ENCODE results near the gene ZAP70.

The ZAP70 gene

DNA sequence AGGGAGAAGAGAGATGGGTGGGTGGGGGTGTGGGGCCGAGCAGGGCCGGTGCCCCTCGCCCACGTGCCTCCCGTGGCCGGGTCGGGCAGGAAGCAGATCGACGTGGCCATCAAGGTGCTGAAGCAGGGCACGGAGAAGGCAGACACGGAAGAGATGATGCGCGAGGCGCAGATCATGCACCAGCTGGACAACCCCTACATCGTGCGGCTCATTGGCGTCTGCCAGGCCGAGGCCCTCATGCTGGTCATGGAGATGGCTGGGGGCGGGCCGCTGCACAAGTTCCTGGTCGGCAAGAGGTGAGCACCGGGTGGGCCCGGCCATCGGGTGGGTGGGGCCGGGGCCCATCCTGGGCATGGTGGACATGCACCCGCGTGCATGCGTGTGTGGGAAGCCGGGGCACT, 21.8 kb downstream of the ZAP70 start:
- no peak for DNase-seq

DNA sequence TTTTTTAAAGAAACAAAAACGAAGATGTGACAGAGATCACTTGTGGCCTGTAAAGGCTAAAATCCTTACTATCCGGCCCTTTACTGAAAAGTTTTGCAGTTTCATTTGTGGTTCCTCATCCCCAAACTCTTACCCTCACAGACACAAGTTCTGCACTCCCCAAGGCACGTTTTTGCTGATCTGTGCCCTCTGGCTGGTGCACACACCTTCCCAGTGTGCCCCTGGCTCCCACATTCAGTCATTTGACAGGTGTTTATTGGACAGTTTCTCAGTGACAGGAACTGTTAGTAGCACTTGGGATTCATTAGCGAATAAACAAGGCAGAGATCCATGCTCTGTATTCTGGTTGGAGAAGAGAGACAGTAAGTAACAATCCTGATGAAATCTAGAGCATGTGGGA, 22.8 kb downstream of the ZAP70 start:
- no peak for DNase-seq

DNA sequence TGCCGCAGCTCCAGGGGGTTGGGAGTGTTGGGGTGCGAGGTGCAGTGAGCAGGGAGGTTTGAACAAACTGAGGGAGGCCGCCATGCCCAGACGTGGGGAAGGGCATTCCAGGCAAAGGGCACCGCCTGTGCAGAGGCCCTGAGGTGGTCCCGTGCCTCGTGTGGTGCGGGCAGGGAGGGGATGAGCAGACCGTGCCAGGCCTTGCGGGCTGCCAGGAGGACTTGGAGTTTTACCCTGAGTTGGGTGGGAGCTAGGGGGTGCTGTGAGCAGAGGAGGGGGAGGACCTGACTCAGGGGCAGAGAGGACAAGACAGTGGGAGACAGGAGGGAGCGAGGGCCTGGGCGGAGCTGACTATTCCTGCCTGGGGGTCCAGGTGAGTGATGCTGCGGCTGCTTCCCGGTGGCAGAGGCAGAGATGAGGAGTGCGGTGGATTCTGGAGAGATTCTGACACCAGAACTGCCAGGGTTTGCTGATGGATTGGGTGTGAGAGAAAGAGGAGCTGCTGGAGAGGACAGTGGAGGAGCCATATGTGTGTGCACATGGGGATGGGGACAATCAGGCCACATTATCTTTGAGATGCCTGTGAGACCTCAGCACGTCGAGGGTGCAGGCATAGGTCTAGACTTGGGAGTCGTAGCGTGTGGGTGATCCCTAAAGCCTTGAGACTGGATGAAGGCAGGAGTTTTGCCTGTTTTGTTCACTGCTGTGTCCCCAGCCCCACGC, 23.4 kb downstream of the ZAP70 start:
- DNase-seq = no peak

DNA sequence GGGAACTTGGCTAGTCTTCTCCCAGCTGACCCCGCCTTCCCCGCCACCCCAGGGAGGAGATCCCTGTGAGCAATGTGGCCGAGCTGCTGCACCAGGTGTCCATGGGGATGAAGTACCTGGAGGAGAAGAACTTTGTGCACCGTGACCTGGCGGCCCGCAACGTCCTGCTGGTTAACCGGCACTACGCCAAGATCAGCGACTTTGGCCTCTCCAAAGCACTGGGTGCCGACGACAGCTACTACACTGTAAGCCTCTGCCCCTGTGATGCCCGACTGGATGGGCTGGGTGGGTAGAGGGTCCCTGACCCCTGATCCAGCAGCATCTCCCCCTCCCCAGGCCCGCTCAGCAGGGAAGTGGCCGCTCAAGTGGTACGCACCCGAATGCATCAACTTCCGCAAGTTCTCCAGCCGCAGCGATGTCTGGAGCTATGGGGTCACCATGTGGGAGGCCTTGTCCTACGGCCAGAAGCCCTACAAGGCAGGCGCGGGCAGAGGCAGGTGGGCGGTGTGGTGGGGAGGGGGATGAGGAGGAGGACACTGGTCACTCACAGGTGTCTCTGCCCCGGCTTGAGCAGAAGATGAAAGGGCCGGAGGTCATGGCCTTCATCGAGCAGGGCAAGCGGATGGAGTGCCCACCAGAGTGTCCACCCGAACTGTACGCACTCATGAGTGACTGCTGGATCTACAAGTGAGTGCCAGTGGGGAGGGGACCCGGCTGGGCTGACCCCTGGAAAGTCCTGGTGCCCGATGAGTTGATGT, 24.2 kb downstream of the ZAP70 start:
- no peak for DNase-seq

DNA sequence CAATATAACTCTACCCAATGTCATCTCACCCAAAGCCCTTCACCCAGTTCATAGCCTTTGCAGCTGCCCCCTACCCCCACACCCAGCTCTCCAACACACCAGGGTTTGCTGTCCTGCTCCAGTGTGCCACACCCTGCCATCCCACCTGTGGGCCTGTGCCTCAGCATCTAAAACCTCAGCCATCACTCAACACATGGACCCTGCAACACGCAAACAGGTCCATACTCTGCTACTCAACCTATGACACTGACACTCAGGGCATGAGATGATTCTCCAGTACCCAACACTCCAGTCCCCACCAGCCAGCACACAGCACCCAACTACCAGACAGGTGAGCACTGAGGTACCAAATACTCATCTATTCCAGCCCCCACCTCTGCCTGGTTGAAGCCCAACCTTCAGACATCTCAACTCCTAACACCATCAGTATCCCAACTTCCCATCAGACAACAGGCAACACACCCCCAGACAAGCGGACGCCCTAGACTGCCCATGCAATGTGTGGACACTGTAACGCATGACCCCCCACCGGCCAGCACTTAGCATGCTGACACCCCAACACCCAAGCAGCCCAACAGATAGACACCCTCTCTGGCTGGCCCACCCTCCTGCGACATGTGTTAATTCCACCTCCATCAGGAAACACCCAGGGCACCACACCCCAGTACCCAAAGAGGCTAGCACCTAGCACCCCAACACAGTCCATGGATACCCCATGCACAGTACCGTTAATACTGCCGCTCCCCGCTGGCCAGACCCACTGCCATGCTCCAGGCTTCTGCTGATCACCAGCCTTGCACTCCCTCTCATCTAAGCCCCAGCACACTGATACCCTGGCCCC, 25.0 kb downstream of the ZAP70 start:
- DNase-seq = no peak

DNA sequence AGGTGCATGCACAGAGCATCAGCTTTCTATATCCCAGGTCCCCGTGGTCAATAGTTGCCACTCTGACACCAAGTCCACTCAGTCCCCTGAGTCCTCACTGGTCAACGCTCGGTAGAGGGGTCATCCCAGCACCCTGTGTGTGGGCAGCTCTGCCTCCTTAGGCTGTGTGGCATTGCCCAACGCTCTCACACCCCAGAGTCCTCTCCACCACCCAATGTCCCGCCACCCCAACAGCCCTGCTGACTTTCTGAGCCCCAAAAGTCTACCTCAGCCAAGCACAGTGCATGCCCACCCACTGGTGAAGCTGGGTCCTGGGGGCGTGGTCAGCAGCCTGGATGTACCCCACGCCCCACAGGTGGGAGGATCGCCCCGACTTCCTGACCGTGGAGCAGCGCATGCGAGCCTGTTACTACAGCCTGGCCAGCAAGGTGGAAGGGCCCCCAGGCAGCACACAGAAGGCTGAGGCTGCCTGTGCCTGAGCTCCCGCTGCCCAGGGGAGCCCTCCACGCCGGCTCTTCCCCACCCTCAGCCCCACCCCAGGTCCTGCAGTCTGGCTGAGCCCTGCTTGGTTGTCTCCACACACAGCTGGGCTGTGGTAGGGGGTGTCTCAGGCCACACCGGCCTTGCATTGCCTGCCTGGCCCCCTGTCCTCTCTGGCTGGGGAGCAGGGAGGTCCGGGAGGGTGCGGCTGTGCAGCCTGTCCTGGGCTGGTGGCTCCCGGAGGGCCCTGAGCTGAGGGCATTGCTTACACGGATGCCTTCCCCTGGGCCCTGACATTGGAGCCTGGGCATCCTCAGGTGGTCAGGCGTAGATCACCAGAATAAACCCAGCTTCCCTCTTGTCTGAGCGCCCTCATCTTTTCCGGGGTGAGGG, 25.9 kb downstream of the ZAP70 start:
- DNase-seq = no peak

DNA sequence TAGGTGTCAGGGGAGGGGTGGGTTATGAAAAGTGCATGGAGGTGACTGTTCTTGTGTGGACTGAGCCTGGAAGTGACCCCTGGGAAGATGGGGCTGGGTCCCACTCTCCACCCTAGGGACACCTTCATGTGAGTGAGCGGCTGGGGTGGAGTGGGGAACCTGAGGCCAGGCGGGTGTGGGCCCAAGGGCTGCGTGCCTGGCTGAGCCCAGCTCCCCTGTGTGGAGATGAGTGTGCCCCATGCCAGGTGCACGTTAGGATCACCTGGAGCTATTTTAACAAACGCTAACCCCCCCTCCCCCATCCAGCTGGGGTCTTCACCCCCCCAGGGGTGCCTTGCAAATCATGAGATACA, 26.5 kb downstream of the ZAP70 start:
- DNase-seq = no peak

DNA sequence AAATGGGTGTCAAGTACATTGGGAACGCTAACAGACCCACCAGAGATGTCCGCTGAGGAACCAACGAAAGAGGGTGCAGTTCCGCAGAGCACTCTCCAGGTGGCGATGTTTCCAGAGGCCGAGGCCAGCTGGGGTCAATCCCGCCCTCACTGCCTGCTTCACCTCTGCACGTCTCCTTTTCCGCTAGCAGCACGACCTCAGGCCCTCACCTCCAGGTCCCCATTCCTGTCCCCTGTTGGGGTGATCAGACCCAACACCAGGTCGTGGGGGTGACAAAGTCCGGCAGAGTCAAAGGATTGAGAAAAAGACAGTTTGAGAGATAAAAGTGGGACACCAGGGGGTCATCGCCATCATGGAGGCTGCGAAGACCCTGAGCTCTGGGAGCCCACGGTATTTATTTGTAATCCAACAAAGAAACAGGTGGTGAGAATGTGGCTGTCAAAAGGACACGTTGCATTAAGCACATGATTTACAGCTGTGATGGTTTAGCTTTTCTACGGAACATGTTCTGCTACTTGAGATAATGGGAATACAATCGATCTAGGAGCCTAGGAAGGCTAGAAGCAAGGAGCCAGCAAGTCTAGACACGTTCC, 27.3 kb downstream of the ZAP70 start:
- no peak for DNase-seq

DNA sequence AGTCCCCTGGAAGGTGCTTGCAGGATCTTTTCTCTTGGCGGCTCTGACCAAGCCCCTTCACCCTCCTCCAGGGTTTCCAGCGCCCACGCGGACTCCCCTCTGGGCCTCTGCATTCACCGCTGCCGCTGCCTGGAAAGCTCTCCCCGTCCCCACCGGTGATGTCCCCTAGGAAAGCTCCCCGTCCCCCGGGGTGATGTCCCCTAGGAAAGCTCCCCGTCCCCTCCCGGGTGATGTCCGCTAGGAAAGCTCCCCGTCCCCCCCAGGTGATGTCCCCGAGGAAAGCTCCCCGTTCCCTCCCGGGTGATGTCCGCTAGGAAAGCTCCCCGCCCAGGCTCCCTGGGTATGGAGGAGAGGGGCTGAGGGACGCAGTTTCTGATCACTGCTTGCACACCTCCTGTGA, 27.9 kb downstream of the ZAP70 start:
- DNase-seq = no peak

DNA sequence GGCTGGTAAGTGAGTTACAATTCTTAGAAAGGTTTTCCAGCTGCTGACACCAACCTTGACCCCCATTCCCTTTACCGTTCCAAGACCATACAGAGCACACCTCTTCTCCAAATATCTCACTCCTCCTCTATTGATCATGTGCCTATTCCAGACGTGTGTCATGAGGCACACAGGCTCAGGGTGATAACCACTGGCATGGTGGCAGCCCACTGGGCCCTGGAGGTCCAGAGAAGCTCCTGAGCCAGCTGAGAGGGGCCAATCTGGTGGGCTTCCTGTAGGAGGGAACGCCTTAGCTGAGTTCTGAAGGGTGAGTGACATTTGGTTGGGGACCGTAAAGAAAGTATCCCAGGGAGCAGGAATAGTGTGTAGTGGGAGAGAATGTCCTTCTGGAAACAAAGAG, 28.3 kb downstream of the ZAP70 start:
- no peak for DNase-seq

DNA sequence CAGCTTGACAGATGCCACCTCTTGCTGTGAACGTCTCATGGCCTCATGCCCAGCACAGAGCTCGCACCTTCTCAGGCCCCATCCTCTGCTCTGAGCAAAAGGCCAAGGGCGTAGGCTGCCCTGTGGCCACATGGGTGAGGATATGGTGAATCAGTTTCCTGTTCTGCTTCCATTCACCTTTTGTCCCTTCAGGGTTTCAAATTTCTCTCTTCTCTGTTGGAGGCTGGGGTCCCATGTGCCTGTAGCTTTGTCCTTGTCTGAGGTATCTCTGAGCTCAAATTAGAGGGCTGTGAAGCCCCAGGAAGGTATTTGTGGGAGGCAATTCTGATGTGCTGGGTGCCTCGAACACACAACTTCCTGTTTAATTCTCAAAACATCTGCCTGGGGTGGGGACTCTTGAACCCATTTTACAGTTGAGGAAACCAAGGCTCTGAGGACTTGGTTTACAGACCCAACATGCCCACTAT, 29.0 kb downstream of the ZAP70 start:
- no peak for DNase-seq

DNA sequence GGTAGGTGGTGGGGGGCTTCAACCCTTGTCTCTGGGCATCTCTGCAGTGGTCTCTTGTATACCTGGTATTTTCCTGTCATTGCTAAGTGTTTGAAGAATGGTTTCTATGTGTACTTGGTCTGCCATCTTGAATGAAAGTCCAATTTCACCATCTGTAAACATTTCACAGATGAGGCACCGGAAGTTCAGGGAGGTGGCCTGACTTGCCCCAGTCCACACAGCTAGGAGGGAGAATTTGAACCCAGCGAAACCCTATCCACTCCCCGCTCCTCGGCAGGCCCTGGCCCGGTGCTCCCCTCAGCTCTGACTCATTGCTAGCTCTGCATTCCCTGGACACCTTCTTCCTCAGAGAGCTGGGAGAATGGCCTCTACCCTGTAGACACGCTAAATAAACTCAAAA, 30.5 kb downstream of the ZAP70 start:
- DNase-seq = no peak

DNA sequence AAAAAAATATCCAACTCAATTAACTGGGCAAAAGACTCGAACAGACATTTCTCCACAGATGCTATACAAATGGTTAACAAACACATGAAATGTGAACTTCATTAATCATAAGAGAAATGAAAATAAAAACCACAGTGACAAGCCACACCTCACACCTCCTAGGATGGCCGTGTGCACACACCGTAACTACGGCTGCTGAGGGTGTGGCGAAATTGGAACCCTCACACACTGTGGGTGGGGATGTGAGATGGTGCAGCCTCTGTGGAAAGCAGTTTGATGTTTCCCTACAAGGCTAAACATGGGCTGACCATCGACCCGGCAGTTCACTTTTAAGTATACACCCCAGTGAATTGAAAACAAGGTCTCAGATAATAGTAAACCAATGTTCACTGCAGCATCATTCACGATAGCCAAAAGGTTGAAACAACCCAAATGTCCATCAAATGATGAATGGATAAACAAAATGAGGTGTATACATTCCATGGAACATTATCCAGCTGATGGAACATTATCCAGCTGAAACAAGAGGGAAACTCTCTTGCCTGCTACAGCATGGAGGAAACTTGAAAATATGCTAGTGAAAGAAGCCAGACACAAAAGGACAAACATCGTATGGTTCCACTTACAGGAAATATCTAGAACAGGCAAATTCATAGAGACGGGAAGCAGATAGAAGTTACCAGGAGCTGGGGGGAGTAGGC, 32.2 kb downstream of the ZAP70 start:
- no peak for DNase-seq

DNA sequence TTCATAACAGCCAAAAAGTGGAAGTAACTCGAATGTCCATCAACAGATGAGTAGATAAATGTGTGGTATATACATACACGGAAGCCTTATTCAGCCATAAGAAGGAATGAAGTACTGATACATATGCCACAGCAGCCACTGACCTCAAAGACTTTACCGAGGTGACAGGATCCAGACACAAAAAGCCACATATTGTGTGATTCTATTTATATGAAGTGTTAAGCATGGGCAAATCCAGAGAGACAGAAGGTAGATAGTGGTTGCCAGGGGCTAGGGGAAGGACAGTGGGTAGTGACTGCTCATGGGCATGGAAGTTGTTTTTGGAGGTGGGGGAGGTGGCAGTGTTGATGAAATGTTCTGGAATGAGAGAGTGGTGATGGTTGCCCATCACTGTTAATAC, 33.9 kb downstream of the ZAP70 start:
- no peak for DNase-seq

DNA sequence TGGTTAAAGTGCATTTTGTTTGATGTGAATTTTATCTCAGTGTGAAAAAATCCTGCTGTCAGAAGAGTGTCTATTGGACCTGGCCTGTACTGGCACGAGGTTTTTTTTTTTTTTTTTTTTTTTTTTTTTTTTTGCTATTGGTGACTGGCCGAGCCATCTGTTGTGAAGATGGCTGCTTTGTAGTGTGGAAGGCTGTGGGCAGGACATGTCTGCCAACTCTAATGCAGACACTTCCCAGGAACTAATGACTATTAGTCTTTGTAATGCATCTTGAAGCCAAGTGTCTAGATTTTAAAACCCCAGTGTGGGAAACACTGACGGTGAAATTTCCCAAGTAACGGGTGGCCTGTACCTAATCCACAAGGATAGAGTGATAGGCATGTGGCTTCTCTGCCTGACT, 34.3 kb downstream of the ZAP70 start:
- DNase-seq = no peak

DNA sequence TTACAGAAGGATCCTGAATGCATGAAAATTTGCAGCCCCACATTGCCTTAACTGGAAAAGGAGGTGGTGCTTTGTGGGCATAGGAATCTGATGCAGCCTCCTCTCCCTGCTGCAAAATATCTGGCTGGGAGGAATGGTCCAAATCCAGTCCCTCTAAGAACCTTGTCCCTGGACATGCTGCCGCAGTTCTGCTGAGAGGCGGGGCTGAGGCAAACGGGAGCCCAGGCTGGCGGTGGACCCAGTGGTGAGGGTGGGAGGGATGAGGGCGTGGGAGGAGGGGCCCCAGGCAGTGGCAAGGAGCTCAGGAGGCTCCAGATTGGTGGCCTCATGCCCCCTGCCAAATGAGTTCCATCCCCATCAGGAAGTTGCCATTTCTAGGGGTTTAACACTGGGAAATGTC, 36.2 kb downstream of the ZAP70 start:
- DNase-seq = no peak

DNA sequence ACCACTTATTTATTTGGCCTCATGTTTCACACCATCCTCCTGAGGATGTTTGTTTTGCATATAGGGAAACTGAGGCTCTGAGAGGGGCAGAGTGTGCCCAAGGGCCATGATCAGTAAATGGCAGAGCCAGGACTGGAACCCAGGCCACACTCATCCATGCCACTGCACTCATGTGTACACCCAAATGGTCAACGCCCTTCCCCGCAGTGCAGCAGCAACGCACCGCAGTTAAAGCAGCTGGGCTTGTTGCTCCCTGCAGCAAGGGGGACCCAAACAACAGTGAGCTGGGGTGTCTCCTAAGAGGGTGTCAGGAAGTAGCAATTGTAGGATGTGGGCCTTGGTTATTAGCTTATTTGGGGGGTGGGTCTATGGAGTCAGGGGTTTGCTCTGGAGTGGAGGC, 36.6 kb downstream of the ZAP70 start:
- no peak for DNase-seq

DNA sequence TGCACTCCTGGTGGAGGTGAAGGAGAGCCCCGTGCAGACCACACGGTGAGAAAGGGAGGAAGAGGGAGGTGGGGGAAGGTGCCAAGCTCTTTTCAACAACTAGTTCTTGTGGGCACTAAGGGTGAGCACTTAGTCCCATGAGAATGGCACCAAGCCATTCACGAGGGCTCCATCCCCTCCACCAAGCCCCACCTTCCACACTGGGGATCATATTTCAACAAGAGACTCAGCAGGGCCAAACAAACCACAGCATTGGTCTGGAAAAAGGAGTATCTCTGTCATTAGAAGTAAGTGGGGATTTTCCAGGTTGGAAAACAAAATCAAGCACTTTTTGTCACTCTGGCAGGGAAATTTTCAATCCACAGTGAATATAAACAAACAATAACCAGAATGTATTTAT, 38.4 kb downstream of the ZAP70 start:
- no peak for DNase-seq

DNA sequence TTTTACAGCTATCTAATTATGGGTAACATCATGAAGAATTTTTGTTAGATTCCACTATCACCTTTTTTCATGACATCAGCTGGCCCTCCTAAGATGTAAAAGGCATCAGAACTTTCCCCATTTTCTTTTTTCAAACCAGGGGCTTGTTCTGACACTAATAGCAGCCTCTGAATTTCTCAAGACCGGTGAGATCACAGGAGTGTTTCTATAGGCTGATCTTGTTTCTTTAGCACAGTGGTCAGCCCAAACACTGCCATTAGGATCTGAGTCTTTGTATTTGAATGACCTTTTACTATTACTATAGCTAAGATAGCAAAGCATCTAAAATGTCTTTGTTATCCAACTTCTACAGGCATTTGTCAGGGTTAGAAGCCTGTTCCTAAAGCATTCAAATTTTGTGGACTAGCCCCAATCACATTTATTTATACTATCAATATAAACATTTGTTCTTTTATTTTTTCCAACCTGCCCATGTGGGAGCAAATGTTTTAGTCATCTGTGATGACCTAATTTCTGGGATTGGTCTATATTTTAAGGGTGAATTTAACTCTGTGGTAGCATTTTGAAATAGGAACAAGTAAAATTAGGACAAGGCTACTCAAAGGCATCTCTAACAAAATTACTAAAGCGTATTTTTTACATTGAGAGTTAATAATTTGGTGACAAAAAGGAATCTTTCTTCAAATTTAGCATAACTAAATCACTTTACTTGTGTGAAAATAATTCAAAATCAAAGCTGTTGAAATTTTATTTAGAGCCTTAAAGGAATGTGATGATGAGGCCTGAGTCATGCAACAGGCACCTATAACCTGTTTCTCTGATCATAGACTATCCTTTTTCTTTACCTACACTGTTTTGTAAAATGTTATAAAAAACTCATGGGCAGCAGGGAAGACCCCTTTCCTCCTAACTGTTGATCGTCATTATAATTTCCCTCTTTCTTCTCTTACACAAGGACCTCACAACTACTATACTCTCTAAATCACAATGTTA, 39.3 kb downstream of the ZAP70 start:
- no peak for DNase-seq

DNA sequence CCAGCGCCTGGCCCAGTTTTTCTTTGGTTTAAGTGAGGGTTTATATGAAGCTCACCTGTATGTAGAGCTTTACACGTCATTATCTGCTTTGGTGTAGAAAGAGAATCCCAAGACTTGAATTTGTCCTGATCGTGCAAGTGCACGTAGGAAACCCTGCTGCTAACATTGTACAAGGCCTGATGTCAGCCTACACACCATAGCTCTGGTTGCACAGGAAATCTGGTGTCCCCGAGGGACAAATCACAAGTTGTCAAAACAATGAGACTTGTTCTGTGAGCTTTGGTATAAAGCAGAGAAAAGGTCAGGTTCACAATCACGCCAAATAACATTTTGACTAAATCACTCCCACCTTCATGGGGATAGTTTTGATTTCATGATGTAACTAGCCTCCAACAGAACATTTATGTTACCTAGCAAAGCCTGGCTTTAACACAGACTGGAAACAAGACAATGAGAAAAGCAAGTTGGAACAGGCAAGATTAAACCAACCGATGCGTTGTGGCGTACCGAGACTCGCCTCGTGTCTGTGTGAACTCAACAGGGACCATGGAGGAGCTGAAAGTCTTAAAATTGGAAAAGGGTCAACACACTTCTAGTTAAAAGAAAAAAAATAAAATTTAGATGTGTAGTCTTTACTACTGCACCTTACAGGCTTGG, 41.4 kb downstream of the ZAP70 start:
- DNase-seq = no peak
